ENCODE data around the gene ARMC9.
A peak's percentile ranks its signal among the peaks of the same experiment; 100 is the strongest.

The ARMC9 gene

GRCh38 chr2:231308219-231308618, 109.8 kb downstream of the ARMC9 start:
- DNase-seq (ENCODE audit: low spot score) = no peak
- no peak for TF ChIP-seq CTCF (IDR thresholded peaks at IDR 0.05; ENCODE audit: extremely low read depth, insufficient read depth, missing control alignments)
- in situ Hi-C loops (cut with MboI; ENCODE audit: low pct_unique_long_range_greater_than_20kb, low sequenced_read_pairs, unreplicated experiment) = no loop called here

GRCh38 chr2:231308631-231309428, 110.4 kb downstream of the ARMC9 start:
- DNase-seq (ENCODE audit: low spot score) = no peak
- in situ Hi-C loops (cut with MboI; ENCODE audit: low pct_unique_long_range_greater_than_20kb, low sequenced_read_pairs, unreplicated experiment) = no loop called here
- TF ChIP-seq CTCF (IDR thresholded peaks at IDR 0.05; ENCODE audit: extremely low read depth, insufficient read depth, missing control alignments) = no peak

GRCh38 chr2:231312066-231312465, 113.6 kb downstream of the ARMC9 start:
- no peak for DNase-seq (ENCODE audit: low spot score)
- in situ Hi-C loops (cut with MboI; ENCODE audit: low pct_unique_long_range_greater_than_20kb, low sequenced_read_pairs, unreplicated experiment) = no loop called here
- no peak for TF ChIP-seq CTCF (IDR thresholded peaks at IDR 0.05; ENCODE audit: extremely low read depth, insufficient read depth, missing control alignments)

DNA sequence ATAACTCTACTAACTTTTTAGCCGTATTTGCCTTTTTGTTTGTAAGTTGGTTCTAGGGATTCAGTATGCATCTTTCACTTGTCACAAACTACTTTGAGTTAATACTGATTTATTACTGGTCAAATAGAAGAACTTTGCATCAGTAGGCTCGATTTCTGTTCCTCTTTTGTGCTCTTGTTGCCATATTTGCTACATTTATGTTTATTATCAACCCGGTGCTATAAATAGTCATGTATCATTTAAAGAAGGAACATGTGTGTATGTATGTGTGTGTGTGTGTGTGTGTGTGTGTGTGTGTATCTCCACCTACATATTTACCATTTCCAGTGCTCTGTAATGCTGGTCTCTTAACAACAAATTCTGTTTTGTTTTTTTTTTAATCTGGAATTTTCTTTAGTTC, 117.5 kb downstream of the ARMC9 start:
- DNase-seq (ENCODE audit: low spot score) = peak; percentile 47
- in situ Hi-C loops (cut with MboI; ENCODE audit: low pct_unique_long_range_greater_than_20kb, low sequenced_read_pairs, unreplicated experiment) = no loop called here

DNA sequence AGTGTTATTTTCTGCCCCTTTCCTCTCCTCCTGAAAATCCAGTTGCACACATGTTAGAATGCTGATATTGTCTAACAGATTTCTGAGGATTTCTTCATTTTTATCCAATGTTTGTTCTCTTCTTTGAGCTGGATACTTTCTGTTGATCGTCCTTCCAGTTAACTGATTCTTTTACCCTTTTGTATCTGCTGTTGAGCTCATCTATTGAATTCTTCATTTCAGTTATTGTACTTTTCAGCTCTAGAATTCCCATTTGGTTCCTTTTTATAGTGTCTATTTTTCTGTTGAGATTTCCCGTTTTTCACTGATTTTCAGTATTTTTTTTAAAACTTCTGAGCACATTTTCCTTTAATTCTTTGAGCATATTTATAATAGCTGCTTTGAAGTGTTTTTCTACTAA, 119.1 kb downstream of the ARMC9 start:
- in situ Hi-C loops (cut with MboI; ENCODE audit: low pct_unique_long_range_greater_than_20kb, low sequenced_read_pairs, unreplicated experiment) = no loop called here
- TF ChIP-seq CTCF (IDR thresholded peaks at IDR 0.05; ENCODE audit: extremely low read depth, insufficient read depth, missing control alignments) = no peak
- no peak for DNase-seq (ENCODE audit: low spot score)

More for the DNA sequence above, 117.5 kb downstream of the ARMC9 start:
- no peak for TF ChIP-seq CTCF (IDR thresholded peaks at IDR 0.05; ENCODE audit: extremely low read depth, insufficient read depth, missing control alignments)

DNA sequence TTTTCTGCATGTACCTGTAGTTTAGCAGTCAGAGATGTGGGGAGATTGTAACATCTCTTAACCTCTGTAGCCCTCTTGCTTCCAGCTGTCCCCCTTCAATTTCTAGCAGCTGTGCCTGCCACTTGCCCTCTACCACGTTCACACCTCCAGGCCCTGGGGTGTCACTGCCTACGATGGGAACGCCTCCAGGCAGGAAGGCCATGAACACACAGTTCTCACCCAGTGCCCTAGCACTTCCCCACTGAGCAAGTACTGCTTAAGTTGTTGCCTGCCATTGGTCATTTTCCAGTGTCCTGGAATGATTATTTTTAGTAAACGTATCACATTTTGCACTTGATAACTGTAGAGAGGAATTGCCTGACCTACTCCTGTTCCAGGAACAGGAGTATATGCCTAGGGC, 120.0 kb downstream of the ARMC9 start:
- DNase-seq (ENCODE audit: low spot score) = no peak
- no peak for TF ChIP-seq CTCF (IDR thresholded peaks at IDR 0.05; ENCODE audit: extremely low read depth, insufficient read depth, missing control alignments)
- in situ Hi-C loops (cut with MboI; ENCODE audit: low pct_unique_long_range_greater_than_20kb, low sequenced_read_pairs, unreplicated experiment) = no loop called here
